ENCODE results near the gene COL13A1. TPM values are rescaled to one million over a fixed set of nuclear protein-coding genes. Genes with fewer than 3 reads are reported as not detected.

The COL13A1 gene
- total and polyA plus RNA-seq, 10 donors: 4.1 to 16.1 (median 9.5) TPM

GRCh38 chr10:69873135-69873639, 71.5 kb downstream of the COL13A1 start:
- H3K36me3 ChIP-seq: no peaks in the 10 kb centered on the region
- WGBS, 5 donors: 77 to 92% (median 88%) methylated on average over 4 of the region's 4 CpGs
- TF ChIP-seq, protein P1, sequence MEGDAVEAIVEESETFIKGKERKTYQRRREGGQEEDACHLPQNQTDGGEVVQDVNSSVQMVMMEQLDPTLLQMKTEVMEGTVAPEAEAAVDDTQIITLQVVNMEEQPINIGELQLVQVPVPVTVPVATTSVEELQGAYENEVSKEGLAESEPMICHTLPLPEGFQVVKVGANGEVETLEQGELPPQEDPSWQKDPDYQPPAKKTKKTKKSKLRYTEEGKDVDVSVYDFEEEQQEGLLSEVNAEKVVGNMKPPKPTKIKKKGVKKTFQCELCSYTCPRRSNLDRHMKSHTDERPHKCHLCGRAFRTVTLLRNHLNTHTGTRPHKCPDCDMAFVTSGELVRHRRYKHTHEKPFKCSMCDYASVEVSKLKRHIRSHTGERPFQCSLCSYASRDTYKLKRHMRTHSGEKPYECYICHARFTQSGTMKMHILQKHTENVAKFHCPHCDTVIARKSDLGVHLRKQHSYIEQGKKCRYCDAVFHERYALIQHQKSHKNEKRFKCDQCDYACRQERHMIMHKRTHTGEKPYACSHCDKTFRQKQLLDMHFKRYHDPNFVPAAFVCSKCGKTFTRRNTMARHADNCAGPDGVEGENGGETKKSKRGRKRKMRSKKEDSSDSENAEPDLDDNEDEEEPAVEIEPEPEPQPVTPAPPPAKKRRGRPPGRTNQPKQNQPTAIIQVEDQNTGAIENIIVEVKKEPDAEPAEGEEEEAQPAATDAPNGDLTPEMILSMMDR (IDR thresholded peaks at IDR 0.05 in 8 of 11, conservative IDR thresholded peaks at IDR 0.05 in 3 of 11): no peak
- TF ChIP-seq POLR2A (IDR thresholded peaks at IDR 0.05) (no peak), POLR2AphosphoS5 (IDR thresholded peaks at IDR 0.05) (no peak)
- H3K27me3 ChIP-seq (replicated peaks in 1 of 7): peaks cover 0 to 20% (median 0%) of the 10 kb centered on the region in 7 donors
- no peak for DNase-seq
- intact Hi-C loops (cut with DNase I; ENCODE audit: low total_unique reads): no loop called here
- H3K4me1 ChIP-seq: peaks cover 0 to 27% (median 13%) of the 10 kb centered on the region in 6 donors
- no peak overlapping the region for H3K4me3 ChIP-seq
- H3K27ac ChIP-seq: no peak overlapping the region
- no peaks in the 10 kb centered on the region for H3K9me3 ChIP-seq

- intact Hi-C loops (cut with DNase I; ENCODE audit: low total_unique reads): no loop called here
- WGBS, 5 donors: 53 to 79% (median 67%) methylated on average over 6 of the region's 6 CpGs
- Histone ChIP-seq H3K36me3 (no peaks in the 10 kb centered on the region), H3K27ac (no peak overlapping the region), H3K27me3 (replicated peaks in 1 of 7) (peaks cover 0 to 31% (median 0%) of the 10 kb centered on the region in 7 donors), H3K4me1 (peaks cover 0 to 15% (median 4%) of the 10 kb centered on the region in 6 donors), H3K4me3 (no peak overlapping the region), H3K9me3 (no peaks in the 10 kb centered on the region)
- DNase-seq: no peak
- no peak for TF ChIP-seq POLR2A (IDR thresholded peaks at IDR 0.05)
- no peak for TF ChIP-seq POLR2AphosphoS5 (IDR thresholded peaks at IDR 0.05)
- TF ChIP-seq, protein P1 (IDR thresholded peaks at IDR 0.05 in 8 of 11, conservative IDR thresholded peaks at IDR 0.05 in 3 of 11): no peak
Measured at GRCh38 chr10:69874449-69874848, 72.7 kb downstream of the COL13A1 start.

GRCh38 chr10:69875856-69876255, 74.2 kb downstream of the COL13A1 start:
- H3K4me1 ChIP-seq: peaks cover 0 to 4% (median 0%) of the 10 kb centered on the region in 6 donors
- H3K36me3 ChIP-seq: no peaks in the 10 kb centered on the region
- peaks cover 0 to 45% (median 5%) of the 10 kb centered on the region in 7 donors for H3K27me3 ChIP-seq (replicated peaks in 1 of 7)
- H3K27ac ChIP-seq: no peak overlapping the region
- no peak for DNase-seq
- H3K9me3 ChIP-seq: no peaks in the 10 kb centered on the region
- H3K4me3 ChIP-seq: no peak overlapping the region
- intact Hi-C loops (cut with DNase I; ENCODE audit: low total_unique reads): no loop called here
- WGBS, 5 donors: 88 to 95% (median 91%) methylated on average over 4 of the region's 4 CpGs
- no peak for TF ChIP-seq POLR2A (IDR thresholded peaks at IDR 0.05)
- TF ChIP-seq POLR2AphosphoS5 (IDR thresholded peaks at IDR 0.05): no peak
- TF ChIP-seq, protein P1 (IDR thresholded peaks at IDR 0.05 in 8 of 11, conservative IDR thresholded peaks at IDR 0.05 in 3 of 11): no peak

- intact Hi-C loops (cut with DNase I; ENCODE audit: low total_unique reads): no loop called here
- peaks cover 0 to 4% (median 0%) of the 10 kb centered on the region in 6 donors for H3K4me1 ChIP-seq
- WGBS, 5 donors: 87 to 98% (median 90%) methylated on average over 7 to 8 of the region's 8 CpGs
- no peak overlapping the region for H3K27ac ChIP-seq
- H3K9me3 ChIP-seq: no peaks in the 10 kb centered on the region
- no peak overlapping the region for H3K4me3 ChIP-seq
- peaks cover 0 to 46% (median 5%) of the 10 kb centered on the region in 7 donors for H3K27me3 ChIP-seq (replicated peaks in 1 of 7)
- DNase-seq: no peak
- TF ChIP-seq POLR2AphosphoS5 (IDR thresholded peaks at IDR 0.05) (no peak), POLR2A (IDR thresholded peaks at IDR 0.05) (no peak)
- TF ChIP-seq, protein P1 (IDR thresholded peaks at IDR 0.05 in 8 of 11, conservative IDR thresholded peaks at IDR 0.05 in 3 of 11): no peak
- no peaks in the 10 kb centered on the region for H3K36me3 ChIP-seq
Measured at GRCh38 chr10:69876286-69876685, 74.6 kb downstream of the COL13A1 start.
